Measurements from ENCODE around the gene FLYWCH2. TPM values are rescaled to one million over a fixed set of nuclear protein-coding genes. Genes with fewer than 3 reads are reported as not detected.
"Not testable (repeated sequence)": the region's sequence is repeated elsewhere in the genome, so short reads cannot be mapped to it uniquely, and the experiment has no call there.

FLYWCH2 gene
- total RNA-seq, 4 donors from 2014 or later = 40.8 to 61.3 (median 53.1) TPM

DNA sequence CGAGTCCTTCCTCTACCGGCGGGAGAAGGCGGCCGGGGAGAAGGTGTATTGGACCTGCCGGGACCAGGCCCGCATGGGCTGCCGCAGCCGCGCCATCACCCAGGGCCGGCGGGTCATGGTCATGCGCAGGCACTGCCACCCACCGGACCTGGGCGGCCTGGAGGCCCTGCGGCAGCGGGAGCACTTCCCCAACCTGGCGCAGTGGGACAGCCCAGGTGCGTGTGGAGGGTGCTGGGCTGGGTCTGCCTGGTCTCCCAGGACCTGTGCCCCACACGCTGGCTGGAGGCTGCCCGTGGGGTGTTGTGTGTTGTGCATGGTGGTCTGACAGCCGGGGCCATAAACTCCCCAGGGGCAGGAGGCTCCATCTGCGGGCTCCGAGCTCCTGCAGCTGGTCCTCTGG, 54.2 kb downstream of the FLYWCH2 start:
- TF ChIP-seq, protein P1, sequence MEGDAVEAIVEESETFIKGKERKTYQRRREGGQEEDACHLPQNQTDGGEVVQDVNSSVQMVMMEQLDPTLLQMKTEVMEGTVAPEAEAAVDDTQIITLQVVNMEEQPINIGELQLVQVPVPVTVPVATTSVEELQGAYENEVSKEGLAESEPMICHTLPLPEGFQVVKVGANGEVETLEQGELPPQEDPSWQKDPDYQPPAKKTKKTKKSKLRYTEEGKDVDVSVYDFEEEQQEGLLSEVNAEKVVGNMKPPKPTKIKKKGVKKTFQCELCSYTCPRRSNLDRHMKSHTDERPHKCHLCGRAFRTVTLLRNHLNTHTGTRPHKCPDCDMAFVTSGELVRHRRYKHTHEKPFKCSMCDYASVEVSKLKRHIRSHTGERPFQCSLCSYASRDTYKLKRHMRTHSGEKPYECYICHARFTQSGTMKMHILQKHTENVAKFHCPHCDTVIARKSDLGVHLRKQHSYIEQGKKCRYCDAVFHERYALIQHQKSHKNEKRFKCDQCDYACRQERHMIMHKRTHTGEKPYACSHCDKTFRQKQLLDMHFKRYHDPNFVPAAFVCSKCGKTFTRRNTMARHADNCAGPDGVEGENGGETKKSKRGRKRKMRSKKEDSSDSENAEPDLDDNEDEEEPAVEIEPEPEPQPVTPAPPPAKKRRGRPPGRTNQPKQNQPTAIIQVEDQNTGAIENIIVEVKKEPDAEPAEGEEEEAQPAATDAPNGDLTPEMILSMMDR (IDR thresholded peaks at IDR 0.05) = no peak
- no peak for TF ChIP-seq POLR2A (IDR thresholded peaks at IDR 0.05)
- Histone ChIP-seq H3K4me1 (no peaks in the 10 kb centered on the region), H3K27me3 (no peaks in the 10 kb centered on the region), H3K4me3 (no peak overlapping the region), H3K9me3 (no peaks in the 10 kb centered on the region), H3K36me3 (peaks cover 0 to 85% (median 0%) of the 10 kb centered on the region in 3 donors), H3K27ac (no peak overlapping the region)
- DNase-seq = no peak

DNA sequence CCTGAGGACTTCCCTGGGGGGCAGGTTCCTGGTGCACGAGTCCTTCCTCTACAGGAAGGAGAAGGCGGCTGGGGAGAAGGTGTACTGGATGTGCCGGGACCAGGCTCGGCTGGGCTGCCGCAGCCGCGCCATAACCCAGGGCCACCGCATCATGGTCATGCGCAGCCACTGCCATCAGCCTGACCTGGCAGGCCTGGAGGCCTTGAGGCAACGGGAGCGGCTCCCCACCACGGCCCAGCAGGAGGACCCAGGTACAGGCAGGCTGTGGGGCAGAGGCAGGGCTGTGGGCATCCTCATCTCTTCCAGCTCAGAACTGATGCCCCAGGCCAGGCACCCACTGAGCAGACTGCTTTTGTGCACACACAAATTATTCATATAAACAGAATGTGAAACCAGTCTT, 55.2 kb downstream of the FLYWCH2 start:
- Histone ChIP-seq H3K9me3 (no peaks in the 10 kb centered on the region), H3K27me3 (no peaks in the 10 kb centered on the region), H3K36me3 (peaks cover 0 to 89% (median 0%) of the 10 kb centered on the region in 3 donors), H3K4me3 (no peak overlapping the region), H3K27ac (no peak overlapping the region), H3K4me1 (no peaks in the 10 kb centered on the region)
- TF ChIP-seq, protein P1 (IDR thresholded peaks at IDR 0.05) = no peak
- TF ChIP-seq POLR2A (IDR thresholded peaks at IDR 0.05) = no peak
- DNase-seq = no peak

DNA sequence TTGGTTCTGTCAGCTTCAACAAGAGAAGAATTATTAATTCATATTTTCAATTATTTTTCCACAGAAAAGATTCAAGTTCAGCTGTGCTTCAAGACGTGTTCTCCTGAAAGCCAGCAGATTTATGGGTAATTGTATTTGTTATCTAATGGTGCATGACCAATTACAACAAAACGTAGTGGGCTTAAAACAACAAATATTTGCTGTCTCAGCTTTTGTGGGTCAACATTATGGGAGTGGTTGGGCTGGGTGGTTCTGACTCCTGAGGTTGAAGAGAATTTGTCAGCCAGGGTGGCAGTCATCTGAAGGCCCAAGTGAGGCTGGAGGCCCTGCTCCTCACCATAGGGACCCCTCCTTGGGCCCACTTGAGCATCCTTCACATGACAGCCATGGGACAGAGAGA, 57.0 kb downstream of the FLYWCH2 start:
- H3K27me3 ChIP-seq = no peaks in the 10 kb centered on the region
- H3K27ac ChIP-seq = no peak overlapping the region
- H3K36me3 ChIP-seq = peaks cover 0 to 79% (median 0%) of the 10 kb centered on the region in 3 donors
- no peaks in the 10 kb centered on the region for H3K4me1 ChIP-seq
- H3K9me3 ChIP-seq = no peaks in the 10 kb centered on the region
- no peak for DNase-seq
- H3K4me3 ChIP-seq = no peak overlapping the region
- TF ChIP-seq, protein P1 (IDR thresholded peaks at IDR 0.05) = no peak
- no peak for TF ChIP-seq POLR2A (IDR thresholded peaks at IDR 0.05)

DNA sequence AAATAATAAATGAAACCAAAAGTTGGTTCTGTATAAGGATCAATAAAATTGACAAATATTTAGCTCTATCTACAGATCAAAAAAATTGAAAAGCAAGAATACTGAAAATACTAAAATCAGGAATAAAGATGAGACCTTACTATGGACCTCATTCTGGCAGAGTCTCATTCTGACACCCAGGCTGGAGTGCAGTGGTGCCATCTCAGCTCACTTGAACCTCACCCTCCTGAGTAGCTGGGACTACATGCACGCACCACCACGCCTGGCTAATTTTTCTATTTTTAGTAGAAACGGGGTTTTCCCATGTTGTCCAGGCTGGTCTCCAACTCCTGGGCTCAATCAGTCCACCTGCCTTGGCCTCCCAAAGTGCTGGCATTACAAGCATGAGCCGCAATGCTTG, 59.0 kb downstream of the FLYWCH2 start:
- H3K36me3 ChIP-seq = peaks cover 0 to 62% (median 0%) of the 10 kb centered on the region in 3 donors

DNA sequence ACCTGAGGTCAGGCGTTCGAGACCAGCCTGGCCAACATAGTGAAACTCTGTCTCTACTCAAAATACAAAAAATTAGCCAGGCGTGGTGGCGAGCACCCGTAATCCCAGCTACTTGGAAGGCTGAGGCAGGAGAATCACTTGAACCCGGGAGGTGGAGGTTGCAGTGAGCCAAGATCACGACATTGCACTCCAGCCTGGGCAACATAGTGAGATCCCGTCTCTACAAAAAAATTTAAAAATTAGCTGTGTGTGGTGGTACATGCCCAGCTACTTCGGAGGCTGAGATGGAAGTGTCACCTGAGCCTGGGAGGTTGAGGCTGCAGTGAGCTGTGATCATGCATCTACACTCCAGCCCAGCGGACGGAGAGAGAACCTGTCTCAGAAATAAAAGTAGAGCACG, 60.7 kb downstream of the FLYWCH2 start:
- H3K36me3 ChIP-seq = peaks cover 0 to 50% (median 0%) of the 10 kb centered on the region in 3 donors

More for the DNA sequence above, 59.0 kb downstream of the FLYWCH2 start:
- Histone ChIP-seq H3K27me3 (no peaks in the 10 kb centered on the region), H3K9me3 (no peaks in the 10 kb centered on the region), H3K4me3 (no peak overlapping the region), H3K4me1 (no peaks in the 10 kb centered on the region), H3K27ac (no peak overlapping the region)
- DNase-seq = no peak
- TF ChIP-seq POLR2A (IDR thresholded peaks at IDR 0.05) = no peak
- TF ChIP-seq, protein P1 (IDR thresholded peaks at IDR 0.05) = no peak

DNA sequence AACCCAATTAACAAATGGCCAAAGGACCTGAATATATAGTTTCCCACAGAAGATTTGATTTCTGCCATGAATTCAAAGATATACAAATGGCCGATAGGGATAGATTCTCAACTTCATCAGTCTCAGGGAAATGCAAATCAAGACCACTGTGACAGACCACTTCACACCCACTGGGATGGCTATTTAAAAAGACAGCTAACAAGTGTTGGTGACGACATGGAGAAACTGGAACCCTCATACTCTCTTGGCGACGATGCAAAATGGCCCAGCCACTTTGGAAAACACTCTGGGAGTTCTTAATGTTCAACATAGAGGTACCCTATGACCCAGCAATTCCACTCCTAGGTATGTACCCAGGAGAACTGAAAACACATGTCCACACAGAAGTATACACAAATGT, 63.6 kb downstream of the FLYWCH2 start:
- Histone ChIP-seq H3K36me3 (peaks cover 0 to 28% (median 0%) of the 10 kb centered on the region in 3 donors), H3K9me3 (no peaks in the 10 kb centered on the region), H3K4me3 (no peak overlapping the region), H3K27ac (no peak overlapping the region), H3K4me1 (no peaks in the 10 kb centered on the region), H3K27me3 (no peaks in the 10 kb centered on the region)
- no peak for DNase-seq
- TF ChIP-seq, protein P1 (IDR thresholded peaks at IDR 0.05) = no peak
- TF ChIP-seq POLR2A (IDR thresholded peaks at IDR 0.05) = no peak

More for the DNA sequence above, 60.7 kb downstream of the FLYWCH2 start:
- not testable (repeated sequence) for H3K9me3 ChIP-seq, H3K27ac ChIP-seq, H3K4me1 ChIP-seq, H3K27me3 ChIP-seq, H3K4me3 ChIP-seq, DNase-seq

Other genes with a start within 250 kb of the FLYWCH2 start
- gene KCTD5, start 200.7 kb upstream of the FLYWCH2 start, total RNA-seq = 10 to 100 TPM; 23.1 to 85.6 (median 56.4) TPM
- 1 to 10 TPM in 2 of 4 donors, not detected in 2; 1.2 TPM for gene PRSS27, start 163.0 kb upstream of the FLYWCH2 start, total RNA-seq
- 1,000 to 10,000 TPM in 3 of 4 donors, 100 to 1,000 TPM in 1; 683 to 3,742 (median 1,673) TPM for gene SRRM2, start 130.6 kb upstream of the FLYWCH2 start, total RNA-seq
- gene ELOB, start 105.9 kb upstream of the FLYWCH2 start, total RNA-seq = 100 to 1,000 TPM in 3 of 4 donors, 10 to 100 TPM in 1; 66.8 to 243 (median 220) TPM
- not detected for gene PRSS33, start 95.7 kb upstream of the FLYWCH2 start, total RNA-seq
- gene PRSS41, start 84.7 kb upstream of the FLYWCH2 start, total RNA-seq = not detected
- under 1 TPM in 1 of 4 donors, not detected in 3; 0.88 TPM for gene PRSS21, start 66.0 kb upstream of the FLYWCH2 start, total RNA-seq
- gene ZG16B, start 52.9 kb upstream of the FLYWCH2 start, total RNA-seq = 10 to 100 TPM in 1 of 4 donors, 1 to 10 TPM in 3; 2.5 to 13.0 (median 5.5) TPM
- gene PRSS22, start 25.0 kb upstream of the FLYWCH2 start, total RNA-seq = 1 to 10 TPM in 3 of 4 donors, not detected in 1; 1.4 to 1.9 (median 1.8) TPM
- gene FLYWCH1, start 28.7 kb downstream of the FLYWCH2 start, total RNA-seq = 10 to 100 TPM; 30.1 to 67.4 (median 46.8) TPM
- 1 to 10 TPM in 1 of 4 donors, under 1 TPM in 1, not detected in 2; 0.40 to 1.6 TPM for gene KREMEN2, start 81.1 kb downstream of the FLYWCH2 start, total RNA-seq
- 10 to 100 TPM in 1 of 4 donors, 1 to 10 TPM in 3; 6.3 to 13.2 (median 9.2) TPM for gene PAQR4, start 86.1 kb downstream of the FLYWCH2 start, total RNA-seq
- gene PKMYT1, start 97.2 kb downstream of the FLYWCH2 start, total RNA-seq = 10 to 100 TPM in 1 of 4 donors, 1 to 10 TPM in 3; 4.3 to 23.9 (median 6.0) TPM
- 1 to 10 TPM in 3 of 4 donors, under 1 TPM in 1; 0.76 to 2.5 (median 1.2) TPM for gene CLDN9, start 129.7 kb downstream of the FLYWCH2 start, total RNA-seq
- gene CLDN6, start 135.0 kb downstream of the FLYWCH2 start, total RNA-seq = not detected
- gene TNFRSF12A, start 137.2 kb downstream of the FLYWCH2 start, total RNA-seq = 10 to 100 TPM in 3 of 4 donors, 1 to 10 TPM in 1; 4.1 to 56.4 (median 39.8) TPM
- 10 to 100 TPM; 14.0 to 38.0 (median 34.1) TPM for gene HCFC1R1, start 140.7 kb downstream of the FLYWCH2 start, total RNA-seq
- gene THOC6, start 140.8 kb downstream of the FLYWCH2 start, total RNA-seq = 10 to 100 TPM in 3 of 4 donors, 1 to 10 TPM in 1; 9.6 to 64.4 (median 27.1) TPM
- gene BICDL2, start 153.7 kb downstream of the FLYWCH2 start, total RNA-seq = 100 to 1,000 TPM in 2 of 4 donors, 10 to 100 TPM in 2; 44.6 to 126 (median 93.8) TPM
- 1 to 10 TPM in 3 of 4 donors, not detected in 1; 1.4 to 3.3 (median 2.4) TPM for gene MMP25, start 163.3 kb downstream of the FLYWCH2 start, total RNA-seq
- gene IL32, start 182.4 kb downstream of the FLYWCH2 start, total RNA-seq = 100 to 1,000 TPM in 3 of 4 donors, 10 to 100 TPM in 1; 93.3 to 676 (median 590) TPM
- gene ZSCAN10, start 216.1 kb downstream of the FLYWCH2 start, total RNA-seq = not detected
- 10 to 100 TPM in 3 of 4 donors, 1 to 10 TPM in 1; 5.0 to 24.6 (median 16.2) TPM for gene ZNF205, start 229.4 kb downstream of the FLYWCH2 start, total RNA-seq

Data from Peyer's patch (tissue), 4 donors.